Lower lobe of right lung (tissue), 2 donors: ENCODE measurements around the gene CADM1. TPM values are rescaled to one million over a fixed set of nuclear protein-coding genes. Genes with fewer than 3 reads are reported as not detected.

Source experiments
- ATAC-seq, 2 donors: fragments of 200-7000 bp; cut with Tn5 transposase; one replicate each; pipeline ENCODE4 v1.9.1; 2020 to 2022; ENCODE audit warnings: mild to moderate bottlenecking in 2 of 2, moderate library complexity in 2 of 2
- DNase-seq: peaks from one replicate; pipeline ENCODE4 v3.0.0-alpha.2; 2020
- H3K27ac ChIP-seq: fragments of 200-600 bp; one replicate; pipeline ENCODE4 v1.8.0; 2022
- H3K27me3 ChIP-seq: fragments of 200-600 bp; one replicate; pipeline ENCODE4 v1.8.0; 2022; ENCODE audit warnings: low read depth
- H3K36me3 ChIP-seq: fragments of 200-600 bp; one replicate; pipeline ENCODE4 v1.8.0; 2022; ENCODE audit warnings: mild to moderate bottlenecking
- H3K4me1 ChIP-seq: fragments of 200-600 bp; one replicate; pipeline ENCODE4 v1.8.0; 2022
- H3K4me3 ChIP-seq: fragments of 200-600 bp; one replicate; pipeline ENCODE4 v1.8.0; 2022; ENCODE audit warnings: mild to moderate bottlenecking
- H3K9me3 ChIP-seq: fragments of 200-600 bp; one replicate; pipeline ENCODE4 v1.8.0; 2022
- intact Hi-C: fragments of 100-400 bp; cut with DNase I; formaldehyde crosslinking; loops from one replicate; pipeline ENCODE4 v1.11.0; 2022
- total RNA-seq: library from RNA; stranded (reverse); fragmentation: NEBNext Ultra II Directional; extraction: Animal tissue kit (Norgen Biotek cat#: 25700); gene quantifications from one replicate; pipeline ENCODE4 v1.2.1, GENCODE V29; 2021
- TF ChIP-seq, protein P1 (sequence below): fragments of 200-600 bp; IDR thresholded peaks from one replicate; pipeline ENCODE4 v1.8.0; 2022; ENCODE audit warnings: antibody characterized with exemption, mild to moderate bottlenecking
- donor health status: DM: no; HTN: yes; CAD: no; lungs with severe emphysema.

The CADM1 gene
- total RNA-seq, 1 donor from 2014 or later = 149 TPM

DNA sequence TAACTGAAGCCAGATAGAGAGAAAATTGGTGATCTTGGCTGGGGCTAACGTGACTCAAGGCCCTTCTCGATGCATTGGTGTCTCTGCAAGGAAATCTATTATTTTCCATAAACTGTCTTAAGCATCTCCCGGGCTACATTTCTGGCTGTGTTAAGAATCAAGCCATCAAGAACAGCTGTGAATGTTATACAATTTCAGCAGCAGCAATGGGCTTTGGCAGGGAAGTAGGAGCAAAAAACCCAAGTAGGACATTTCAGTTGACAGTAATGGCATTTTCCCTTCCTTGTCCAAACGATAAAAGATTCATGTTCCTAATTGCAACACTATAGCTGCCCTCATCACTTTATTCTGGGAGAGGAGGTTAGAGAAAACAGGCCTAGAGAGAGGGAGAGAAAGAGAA lies 335.0 kb downstream of the CADM1 start:
- Histone ChIP-seq H3K9me3 (no peaks in the 10 kb centered on the region), H3K36me3 (no peaks in the 10 kb centered on the region), H3K4me3 (no peak overlapping the region), H3K27ac (no peak overlapping the region), H3K27me3 (peaks cover 8% of the 10 kb centered on the region), H3K4me1 (no peaks in the 10 kb centered on the region)
- ATAC-seq (no peak), DNase-seq (no peak)
- intact Hi-C loops = no loop called here
- TF ChIP-seq, protein P1, sequence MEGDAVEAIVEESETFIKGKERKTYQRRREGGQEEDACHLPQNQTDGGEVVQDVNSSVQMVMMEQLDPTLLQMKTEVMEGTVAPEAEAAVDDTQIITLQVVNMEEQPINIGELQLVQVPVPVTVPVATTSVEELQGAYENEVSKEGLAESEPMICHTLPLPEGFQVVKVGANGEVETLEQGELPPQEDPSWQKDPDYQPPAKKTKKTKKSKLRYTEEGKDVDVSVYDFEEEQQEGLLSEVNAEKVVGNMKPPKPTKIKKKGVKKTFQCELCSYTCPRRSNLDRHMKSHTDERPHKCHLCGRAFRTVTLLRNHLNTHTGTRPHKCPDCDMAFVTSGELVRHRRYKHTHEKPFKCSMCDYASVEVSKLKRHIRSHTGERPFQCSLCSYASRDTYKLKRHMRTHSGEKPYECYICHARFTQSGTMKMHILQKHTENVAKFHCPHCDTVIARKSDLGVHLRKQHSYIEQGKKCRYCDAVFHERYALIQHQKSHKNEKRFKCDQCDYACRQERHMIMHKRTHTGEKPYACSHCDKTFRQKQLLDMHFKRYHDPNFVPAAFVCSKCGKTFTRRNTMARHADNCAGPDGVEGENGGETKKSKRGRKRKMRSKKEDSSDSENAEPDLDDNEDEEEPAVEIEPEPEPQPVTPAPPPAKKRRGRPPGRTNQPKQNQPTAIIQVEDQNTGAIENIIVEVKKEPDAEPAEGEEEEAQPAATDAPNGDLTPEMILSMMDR = no peak

DNA sequence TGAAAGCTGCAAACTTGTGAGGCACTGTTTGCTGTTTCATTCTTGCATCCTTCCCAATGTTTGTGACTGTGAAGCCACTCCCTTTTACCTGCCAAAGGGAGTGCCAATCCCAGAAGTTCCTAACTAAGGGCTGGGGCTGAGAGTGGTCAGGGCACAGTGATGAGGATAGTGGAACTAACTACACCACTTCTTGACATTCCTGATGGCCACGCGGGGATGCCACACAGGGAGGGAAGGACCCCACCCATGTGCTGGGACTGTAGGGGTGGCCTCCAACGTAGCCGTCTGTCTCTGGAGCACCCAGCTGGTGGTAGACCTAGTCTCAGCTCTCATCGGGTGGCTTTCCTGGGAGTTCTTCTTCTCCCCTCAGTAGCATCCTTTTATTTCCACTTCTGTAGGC lies 335.5 kb downstream of the CADM1 start:
- H3K27ac ChIP-seq = no peak overlapping the region
- no peaks in the 10 kb centered on the region for H3K4me1 ChIP-seq
- DNase-seq (no peak), ATAC-seq (peak in 1 of 2 donors; percentile 18)
- no peak overlapping the region for H3K4me3 ChIP-seq
- no peaks in the 10 kb centered on the region for H3K36me3 ChIP-seq
- H3K27me3 ChIP-seq = peaks cover 8% of the 10 kb centered on the region
- intact Hi-C loops = no loop called here
- TF ChIP-seq, protein P1 = no peak
- H3K9me3 ChIP-seq = no peaks in the 10 kb centered on the region

DNA sequence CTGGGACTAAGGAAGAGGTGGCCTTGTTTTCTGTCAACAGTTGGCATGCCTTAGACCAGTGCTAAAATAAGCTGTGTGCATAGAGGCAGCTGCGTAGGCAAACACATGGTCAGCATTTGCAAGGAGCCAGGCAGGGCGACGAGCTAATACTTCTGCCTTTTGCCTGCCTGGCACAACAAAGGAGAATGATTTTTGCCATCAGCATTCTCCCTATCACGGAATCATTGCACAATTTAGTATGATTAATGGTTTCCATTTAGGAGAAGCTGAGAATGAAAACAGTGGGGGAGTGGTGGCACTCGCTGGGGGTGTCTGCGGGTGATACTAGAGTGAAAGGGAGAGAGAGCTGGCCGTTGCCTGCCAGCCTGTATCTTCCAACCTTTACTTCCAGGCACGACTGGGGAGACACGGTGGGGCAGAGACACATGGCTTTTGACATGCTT lies 336.0 kb downstream of the CADM1 start:
- H3K4me3 ChIP-seq = no peak overlapping the region

DNA sequence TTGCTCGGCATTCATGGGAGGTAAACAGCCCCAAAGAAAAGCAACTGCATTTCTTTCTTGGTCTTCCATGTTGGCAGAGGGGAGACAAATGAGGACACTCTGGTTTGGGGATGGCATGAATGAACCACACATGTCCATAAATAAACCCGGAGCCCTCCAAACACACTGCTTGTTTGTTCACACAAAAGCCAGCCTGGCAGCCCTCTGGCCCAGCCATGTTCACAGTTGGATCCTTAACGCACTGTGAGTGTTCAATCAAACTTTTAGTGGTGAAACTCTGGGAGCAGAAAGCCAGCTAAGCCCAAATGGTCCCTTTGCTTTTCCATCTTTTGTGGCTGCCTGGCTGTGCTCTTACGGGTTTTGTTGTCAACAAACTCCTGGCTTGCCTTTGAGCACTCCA lies 336.8 kb downstream of the CADM1 start:
- TF ChIP-seq, protein P1 = no peak
- ATAC-seq (no peak), DNase-seq (no peak)
- Histone ChIP-seq H3K27me3 (peaks cover 8% of the 10 kb centered on the region), H3K9me3 (no peaks in the 10 kb centered on the region), H3K36me3 (no peaks in the 10 kb centered on the region), H3K4me3 (no peak overlapping the region), H3K4me1 (no peaks in the 10 kb centered on the region), H3K27ac (no peak overlapping the region)
- intact Hi-C loops = no loop called here

More for the DNA sequence above, 336.0 kb downstream of the CADM1 start:
- intact Hi-C loops = no loop called here
- no peaks in the 10 kb centered on the region for H3K36me3 ChIP-seq
- ATAC-seq (peak; percentile 10 to 19), DNase-seq (no peak)
- no peaks in the 10 kb centered on the region for H3K4me1 ChIP-seq
- no peaks in the 10 kb centered on the region for H3K9me3 ChIP-seq
- H3K27me3 ChIP-seq = peaks cover 8% of the 10 kb centered on the region
- TF ChIP-seq, protein P1 = no peak
- H3K27ac ChIP-seq = no peak overlapping the region

DNA sequence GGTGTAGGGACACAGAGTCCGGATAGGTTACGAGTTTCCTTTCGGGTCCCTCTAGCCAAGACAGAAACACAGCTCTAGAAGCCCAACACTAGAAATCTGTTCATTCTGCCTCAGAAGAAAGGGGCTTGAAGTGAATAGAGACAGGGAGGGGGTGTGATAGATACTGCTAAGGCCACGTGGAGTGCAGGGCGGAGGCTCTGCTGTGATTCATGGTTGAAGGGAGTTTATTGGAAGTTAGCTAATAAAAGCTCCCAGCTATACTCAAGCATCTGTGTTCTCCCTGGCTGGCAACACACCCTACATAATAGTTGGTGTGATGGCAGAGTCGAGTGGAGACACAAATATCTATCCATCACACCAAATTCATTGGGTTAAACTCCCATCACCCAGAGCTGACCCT lies 337.4 kb downstream of the CADM1 start:
- Histone ChIP-seq H3K4me1 (no peaks in the 10 kb centered on the region), H3K27me3 (peaks cover 8% of the 10 kb centered on the region), H3K4me3 (no peak overlapping the region), H3K27ac (no peak overlapping the region), H3K36me3 (no peaks in the 10 kb centered on the region), H3K9me3 (no peaks in the 10 kb centered on the region)
- ATAC-seq = no peak
- TF ChIP-seq, protein P1 = no peak
- no peak for DNase-seq
- intact Hi-C loops = no loop called here

DNA sequence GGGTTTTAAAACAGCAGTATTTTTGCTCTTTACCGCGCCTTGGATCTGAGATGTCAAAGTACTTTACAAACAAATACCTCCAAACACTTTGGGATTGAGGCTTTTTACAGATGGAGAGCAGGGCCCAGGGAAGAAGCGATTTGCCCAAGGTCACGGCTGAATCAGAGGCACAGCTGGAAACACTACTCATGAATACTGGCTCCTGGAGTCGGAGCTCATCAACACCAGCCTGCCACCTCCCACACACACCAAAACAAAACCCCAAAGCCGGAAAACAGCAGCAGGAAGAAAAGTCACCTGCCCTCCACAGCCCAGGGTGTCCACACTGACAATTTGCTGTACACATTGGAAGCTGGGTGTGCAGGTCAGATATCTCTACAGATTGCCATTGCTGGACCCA lies 339.4 kb downstream of the CADM1 start:
- H3K4me1 ChIP-seq = no peaks in the 10 kb centered on the region
- intact Hi-C loops = no loop called here
- H3K27me3 ChIP-seq = peaks cover 8% of the 10 kb centered on the region

More for the DNA sequence above, 339.4 kb downstream of the CADM1 start:
- H3K9me3 ChIP-seq = no peaks in the 10 kb centered on the region
- TF ChIP-seq, protein P1 = no peak
- DNase-seq (no peak), ATAC-seq (no peak)
- H3K4me3 ChIP-seq = no peak overlapping the region
- no peaks in the 10 kb centered on the region for H3K36me3 ChIP-seq
- no peak overlapping the region for H3K27ac ChIP-seq
